Measurements from ENCODE around the gene CCRL2.

The CCRL2 gene

DNA sequence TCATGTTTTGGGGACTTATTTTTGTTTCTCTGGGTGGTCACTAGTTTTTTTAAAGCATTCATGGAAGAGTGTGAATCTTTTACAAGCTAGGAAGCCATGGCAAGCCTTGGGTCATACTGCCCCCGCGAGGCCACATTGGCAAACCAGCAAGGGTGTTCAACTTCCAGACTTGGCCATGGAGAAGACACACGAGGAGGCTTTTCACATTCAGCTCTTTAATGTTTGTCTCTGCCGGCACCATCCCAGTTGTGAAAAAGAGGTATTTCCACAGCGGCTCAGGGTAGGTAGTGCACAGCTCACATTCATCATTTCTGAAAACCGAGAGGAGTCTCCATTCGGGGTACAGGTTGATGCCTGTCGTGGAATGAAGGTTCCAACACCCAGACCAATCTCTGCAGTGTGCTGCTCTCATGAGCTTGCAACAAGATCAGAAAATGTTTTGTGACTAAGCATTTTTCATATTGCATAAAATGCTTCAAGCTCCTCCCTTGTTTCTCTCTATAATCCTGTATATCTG is 28.6 kb upstream of the CCRL2 start:
- H3K9me3 ChIP-seq (ENCODE audit: control insufficient read depth, insufficient read depth, low read depth, low read length), result no peaks in the 10 kb centered on the region
- no peaks in the 10 kb centered on the region for H3K36me3 ChIP-seq (ENCODE audit: control insufficient read depth in 2 of 2, insufficient read depth in 1 of 2, low read length in 2 of 2)
- no peak overlapping the region for H3K4me3 ChIP-seq (ENCODE audit: low read depth, low read length)
- CTCF ChIA-PET, result interaction anchor here (0.6 to 3.6 kb wide), 24 partner anchors 9 to 619 kb away, joined by 3 to 22 read pairs (median 4); partner anchors contain the start of gene CCR1
- H3K27ac ChIP-seq (ENCODE audit: extremely low read depth, low read depth, low read length), result no peak overlapping the region
- POLR2A ChIA-PET, result no interaction called here
- no peak for TF ChIP-seq ZNF26 (tag by site-specific recombination; IDR thresholded peaks at IDR 0.05)
- no peak for TF ChIP-seq ZNF561 (tag by site-specific recombination; IDR thresholded peaks at IDR 0.05; ENCODE audit: borderline replicate concordance)
- no peak for TF ChIP-seq ZBTB1 (tag by site-specific recombination; IDR thresholded peaks at IDR 0.05)
- TF ChIP-seq, protein P1, sequence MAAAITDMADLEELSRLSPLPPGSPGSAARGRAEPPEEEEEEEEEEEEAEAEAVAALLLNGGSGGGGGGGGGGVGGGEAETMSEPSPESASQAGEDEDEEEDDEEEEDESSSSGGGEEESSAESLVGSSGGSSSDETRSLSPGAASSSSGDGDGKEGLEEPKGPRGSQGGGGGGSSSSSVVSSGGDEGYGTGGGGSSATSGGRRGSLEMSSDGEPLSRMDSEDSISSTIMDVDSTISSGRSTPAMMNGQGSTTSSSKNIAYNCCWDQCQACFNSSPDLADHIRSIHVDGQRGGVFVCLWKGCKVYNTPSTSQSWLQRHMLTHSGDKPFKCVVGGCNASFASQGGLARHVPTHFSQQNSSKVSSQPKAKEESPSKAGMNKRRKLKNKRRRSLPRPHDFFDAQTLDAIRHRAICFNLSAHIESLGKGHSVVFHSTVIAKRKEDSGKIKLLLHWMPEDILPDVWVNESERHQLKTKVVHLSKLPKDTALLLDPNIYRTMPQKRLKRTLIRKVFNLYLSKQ (tag by site-specific recombination; IDR thresholded peaks at IDR 0.05; ENCODE audit: borderline replicate concordance), result no peak
- no peak for TF ChIP-seq ZNF292 (tag by site-specific recombination; IDR thresholded peaks at IDR 0.05; ENCODE audit: borderline replicate concordance, low read depth)
- peak; percentile 74 for TF ChIP-seq ZNF654 (tag by site-specific recombination; IDR thresholded peaks at IDR 0.05; ENCODE audit: low read depth)
- no peak for TF ChIP-seq ZNF768 (tag by site-specific recombination; IDR thresholded peaks at IDR 0.05)
- TF ChIP-seq ZNF530 (tag by site-specific recombination; IDR thresholded peaks at IDR 0.05; ENCODE audit: low read depth), result no peak
- no peaks in the 10 kb centered on the region for H3K4me1 ChIP-seq (ENCODE audit: control insufficient read depth, insufficient read depth, low read length)

GRCh38 chr3:46380471-46381221 is 26.4 kb upstream of the CCRL2 start:
- Histone ChIP-seq H3K4me1 (ENCODE audit: control insufficient read depth, insufficient read depth, low read length) (no peaks in the 10 kb centered on the region), H3K27ac (ENCODE audit: extremely low read depth, low read depth, low read length) (no peak overlapping the region), H3K9me3 (ENCODE audit: control insufficient read depth, insufficient read depth, low read depth, low read length) (no peaks in the 10 kb centered on the region), H3K36me3 (ENCODE audit: control insufficient read depth in 2 of 2, insufficient read depth in 1 of 2, low read length in 2 of 2) (no peaks in the 10 kb centered on the region), H3K4me3 (ENCODE audit: low read depth, low read length) (no peak overlapping the region)
- no peak for TF ChIP-seq ZNF555 (tag by site-specific recombination; conservative IDR thresholded peaks at IDR 0.05)
- no peak for TF ChIP-seq ZNF785 (tag by site-specific recombination; IDR thresholded peaks at IDR 0.05)
- no peak for TF ChIP-seq ZNF174 (tag by site-specific recombination; IDR thresholded peaks at IDR 0.05)
- TF ChIP-seq ELK4 (IDR thresholded peaks at IDR 0.05; ENCODE audit: borderline replicate concordance, low read depth, low read length), result no peak
- TF ChIP-seq, protein P2, sequence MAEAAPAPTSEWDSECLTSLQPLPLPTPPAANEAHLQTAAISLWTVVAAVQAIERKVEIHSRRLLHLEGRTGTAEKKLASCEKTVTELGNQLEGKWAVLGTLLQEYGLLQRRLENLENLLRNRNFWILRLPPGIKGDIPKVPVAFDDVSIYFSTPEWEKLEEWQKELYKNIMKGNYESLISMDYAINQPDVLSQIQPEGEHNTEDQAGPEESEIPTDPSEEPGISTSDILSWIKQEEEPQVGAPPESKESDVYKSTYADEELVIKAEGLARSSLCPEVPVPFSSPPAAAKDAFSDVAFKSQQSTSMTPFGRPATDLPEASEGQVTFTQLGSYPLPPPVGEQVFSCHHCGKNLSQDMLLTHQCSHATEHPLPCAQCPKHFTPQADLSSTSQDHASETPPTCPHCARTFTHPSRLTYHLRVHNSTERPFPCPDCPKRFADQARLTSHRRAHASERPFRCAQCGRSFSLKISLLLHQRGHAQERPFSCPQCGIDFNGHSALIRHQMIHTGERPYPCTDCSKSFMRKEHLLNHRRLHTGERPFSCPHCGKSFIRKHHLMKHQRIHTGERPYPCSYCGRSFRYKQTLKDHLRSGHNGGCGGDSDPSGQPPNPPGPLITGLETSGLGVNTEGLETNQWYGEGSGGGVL (tag by site-specific recombination; IDR thresholded peaks at IDR 0.05), result no peak
- TF ChIP-seq PRDM1 (tag by site-specific recombination; IDR thresholded peaks at IDR 0.05), result no peak
- TF ChIP-seq MEIS1 (CRISPR knock-in tag; IDR thresholded peaks at IDR 0.05; ENCODE audit: borderline replicate concordance), result no peak
- no peak for TF ChIP-seq ZNF530 (tag by site-specific recombination; IDR thresholded peaks at IDR 0.05; ENCODE audit: low read depth)
- TF ChIP-seq KLF10 (tag by site-specific recombination; IDR thresholded peaks at IDR 0.05), result no peak
- TF ChIP-seq ZNF76 (tag by site-specific recombination; IDR thresholded peaks at IDR 0.05; ENCODE audit: borderline replicate concordance, low read depth), result no peak
- TF ChIP-seq TRIM28 (IDR thresholded peaks at IDR 0.05; ENCODE audit: borderline replicate concordance, low read length), result no peak
- TF ChIP-seq ZNF600 (tag by site-specific recombination; IDR thresholded peaks at IDR 0.05), result no peak
- TF ChIP-seq ZNF394 (tag by site-specific recombination; IDR thresholded peaks at IDR 0.05; ENCODE audit: borderline replicate concordance), result no peak
- no peak for TF ChIP-seq ZNF621 (tag by site-specific recombination; IDR thresholded peaks at IDR 0.05)
- no peak for TF ChIP-seq ZNF26 (tag by site-specific recombination; IDR thresholded peaks at IDR 0.05)
- TF ChIP-seq ZBTB7A (tag by site-specific recombination; IDR thresholded peaks at IDR 0.05; ENCODE audit: low read depth), result no peak
- TF ChIP-seq ZNF433 (tag by site-specific recombination; IDR thresholded peaks at IDR 0.05; ENCODE audit: low read depth), result no peak
- no peak for TF ChIP-seq ZFP41 (tag by site-specific recombination; IDR thresholded peaks at IDR 0.05; ENCODE audit: borderline replicate concordance)
- CTCF ChIA-PET, result interaction anchor here (0.6 kb wide), 2 partner anchors 26 to 162 kb away, joined by 3 to 5 read pairs; partner anchors contain the start of genes CCR5AS and CCRL2
- POLR2A ChIA-PET, result no interaction called here
